Measurements from ENCODE around the gene STT3A.

DNA sequence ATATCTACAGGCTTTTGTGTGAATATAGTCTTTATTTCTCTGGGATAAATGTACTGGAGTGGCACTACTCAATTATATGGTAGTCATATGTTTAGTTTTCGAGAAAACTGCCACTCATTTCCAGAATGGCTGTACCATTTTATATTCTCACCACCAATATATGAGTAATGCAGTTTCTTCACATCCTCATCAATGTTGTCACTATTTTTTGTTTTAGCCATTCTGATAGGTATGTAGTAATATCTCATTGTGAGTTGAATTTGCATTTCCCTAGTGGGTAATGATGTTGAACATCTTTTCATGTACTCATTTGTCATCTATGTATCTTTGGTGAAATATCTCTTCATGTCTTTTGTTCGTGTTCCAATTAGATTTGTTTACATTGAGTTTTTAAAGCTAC is 70.0 kb downstream of the STT3A start:
- TF ChIP-seq, protein P1, sequence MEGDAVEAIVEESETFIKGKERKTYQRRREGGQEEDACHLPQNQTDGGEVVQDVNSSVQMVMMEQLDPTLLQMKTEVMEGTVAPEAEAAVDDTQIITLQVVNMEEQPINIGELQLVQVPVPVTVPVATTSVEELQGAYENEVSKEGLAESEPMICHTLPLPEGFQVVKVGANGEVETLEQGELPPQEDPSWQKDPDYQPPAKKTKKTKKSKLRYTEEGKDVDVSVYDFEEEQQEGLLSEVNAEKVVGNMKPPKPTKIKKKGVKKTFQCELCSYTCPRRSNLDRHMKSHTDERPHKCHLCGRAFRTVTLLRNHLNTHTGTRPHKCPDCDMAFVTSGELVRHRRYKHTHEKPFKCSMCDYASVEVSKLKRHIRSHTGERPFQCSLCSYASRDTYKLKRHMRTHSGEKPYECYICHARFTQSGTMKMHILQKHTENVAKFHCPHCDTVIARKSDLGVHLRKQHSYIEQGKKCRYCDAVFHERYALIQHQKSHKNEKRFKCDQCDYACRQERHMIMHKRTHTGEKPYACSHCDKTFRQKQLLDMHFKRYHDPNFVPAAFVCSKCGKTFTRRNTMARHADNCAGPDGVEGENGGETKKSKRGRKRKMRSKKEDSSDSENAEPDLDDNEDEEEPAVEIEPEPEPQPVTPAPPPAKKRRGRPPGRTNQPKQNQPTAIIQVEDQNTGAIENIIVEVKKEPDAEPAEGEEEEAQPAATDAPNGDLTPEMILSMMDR (IDR thresholded peaks at IDR 0.05), result no peak
- no peak for TF ChIP-seq POLR2AphosphoS5 (IDR thresholded peaks at IDR 0.05; ENCODE audit: insufficient read depth in 1 of 2, low read depth in 1 of 2)
- no peak for TF ChIP-seq POLR2A (IDR thresholded peaks at IDR 0.05)
